K562 (cell line): ENCODE results near the gene TMEM191C. TPM values are rescaled to one million over a fixed set of nuclear protein-coding genes. Genes with fewer than 3 reads are reported as not detected.

Source experiments
- ARID4B ChIP-seq: sonication (generic); formaldehyde crosslinking; IDR thresholded peaks from 2 replicates; pipeline ENCODE4 v1.8.0; 2022; ENCODE audit warnings: mild to moderate bottlenecking, missing genetic modification reagents
- BCL6 ChIP-seq: fragments of 250-450 bp; sonication (Bioruptor Pico); IDR thresholded peaks from 2 replicates; pipeline ENCODE4 v1.4.0; 2020
- CGGBP1 ChIP-seq: fragments of 250-450 bp; sonication (Bioruptor Pico); IDR thresholded peaks from 2 replicates; pipeline ENCODE4 v1.9.0; 2021; ENCODE audit warnings: mild to moderate bottlenecking
- E2F3 ChIP-seq: fragments of 250-450 bp; sonication (Bioruptor Pico); IDR thresholded peaks from 2 replicates; pipeline ENCODE4 v1.4.0; 2020; ENCODE audit warnings: mild to moderate bottlenecking
- E2F4 ChIP-seq: sonication (generic); formaldehyde crosslinking; IDR thresholded peaks from 2 replicates; pipeline ENCODE4 v1.8.0; 2022; ENCODE audit warnings: mild to moderate bottlenecking, low read depth, missing genetic modification reagents
- GMEB1 ChIP-seq: fragments of 250-450 bp; sonication (Bioruptor Pico); IDR thresholded peaks from 2 replicates; pipeline ENCODE4 v1.4.0; 2020; ENCODE audit warnings: mild to moderate bottlenecking
- MAFG ChIP-seq: fragments of 450-650 bp; conservative IDR thresholded peaks from 2 replicates; pipeline ENCODE4 v1.6.1; 2016; ENCODE audit warnings: missing genetic modification characterization, missing compliant biosample characterization
- MYNN ChIP-seq, 2 experiments: sonication (generic); formaldehyde crosslinking in 1 of 2; IDR thresholded peaks; 2 replicates each; pipeline versions ENCODE4 v1.5.0 to v1.6.1; 2016 to 2020; ENCODE audit warnings: antibody characterized with exemption in 1 of 2, missing genetic modification reagents in 1 of 2
- NR1H2 ChIP-seq: sonication (generic); formaldehyde crosslinking; IDR thresholded peaks from 2 replicates; pipeline ENCODE4 v1.4.0; 2020; ENCODE audit warnings: mild to moderate bottlenecking, missing genetic modification reagents
- POLR2G ChIP-seq: fragments of 200-400 bp; formaldehyde crosslinking; IDR thresholded peaks from 2 replicates; pipeline ENCODE4 v1.6.1; 2017; ENCODE audit warnings: low read depth, mild to moderate bottlenecking, antibody characterized with exemption, low read length, moderate library complexity
- PRMT5 ChIP-seq: sonication (generic); formaldehyde crosslinking; IDR thresholded peaks from 2 replicates; pipeline ENCODE4 v1.5.0; 2020; ENCODE audit warnings: missing genetic modification reagents
- RB1 ChIP-seq: fragments of 450-650 bp; IDR thresholded peaks from 2 replicates; pipeline ENCODE4 v1.6.1; 2017; ENCODE audit warnings: low read depth, mild to moderate bottlenecking
- SMC3 ChIP-seq: conservative IDR thresholded peaks from 2 replicates; pipeline ENCODE4 v1.6.1; 2011; ENCODE audit warnings: low read depth, low read length, improper control_type of control experiment; ENCODE audit not compliant: insufficient read depth
- SRSF1 ChIP-seq: fragments of 200-400 bp; formaldehyde crosslinking; IDR thresholded peaks from 2 replicates; pipeline ENCODE4 v1.6.1; 2017; ENCODE audit warnings: mild to moderate bottlenecking, low read depth, low read length, moderate library complexity
- SUPT5H ChIP-seq: fragments of 450-650 bp; IDR thresholded peaks from 2 replicates; pipeline ENCODE4 v1.6.1; 2016
- U2AF2 ChIP-seq: fragments of 200-400 bp; formaldehyde crosslinking; optimal IDR thresholded peaks from 2 replicates; pipeline ENCODE3; 2017; ENCODE audit warnings: low read depth, mild to moderate bottlenecking, low read length
- VEZF1 ChIP-seq: fragments of 200-800 bp; sonication (Bioruptor generic); IDR thresholded peaks from 2 replicates; pipeline ENCODE4 v1.6.1; 2017; ENCODE audit warnings: missing genetic modification characterization, missing compliant biosample characterization
- ZNF57 ChIP-seq: fragments of 450-650 bp; formaldehyde crosslinking; IDR thresholded peaks from 2 replicates; pipeline ENCODE4 v1.4.0; 2020; ENCODE audit warnings: mild to moderate bottlenecking, moderate library complexity
- ZNF589 ChIP-seq: fragments of 200-800 bp; sonication (Bioruptor generic); IDR thresholded peaks from 2 replicates; pipeline ENCODE4 v1.6.1; 2016; ENCODE audit warnings: low read depth, missing genetic modification characterization, missing compliant biosample characterization
- polyA plus RNA-seq, 8 experiments: library from polyadenylated mRNA; depleted of rRNA in 4 of 8; stranded (reverse) in 5 of 8; unstranded in 3 of 8; fragments of >200 nt; fragmentation: Nextera tagmentation in 2 of 8; fragmentation: Illumina TruSeq in 1 of 8; extraction: Ambion mirVana in 2 of 8; extraction: Trizol in 1 of 8; gene quantifications; 2 replicates each; pipeline versions ENCODE4 v1.2.1 to v1.2.3, GENCODE V29; 2011 to 2014; ENCODE audit warnings: inconsistent platforms in 1 of 8, missing spikeins in 1 of 8
- total RNA-seq, 7 experiments: library from RNA; depleted of rRNA in 6 of 7; stranded (reverse); fragments of >200 nt in 6 of 7; fragmentation: Illumina TruSeq in 2 of 7; extraction: Trizol in 2 of 7; gene quantifications; 2 replicates each; pipeline versions ENCODE4 v1.2.1 to v1.2.3, GENCODE V29; 2011 to 2021; ENCODE audit warnings: low replicate concordance in 1 of 7

Gene TMEM191C
- total and polyA plus RNA-seq, 9 of the 15 experiments (the other 6 are each of a cell fraction or from before 2014, with no cell fraction given), result 0.15 to 7.1 (median 1.1) TPM

- 0 out of 2 replicates have a peak, but pooled peaks have one; percentile 44 for TF ChIP-seq ARID4B (CRISPR knock-in tag)
- TF ChIP-seq NR1H2 (CRISPR knock-in tag), result no peak
- TF ChIP-seq SMC3, result no peak
- TF ChIP-seq RB1, result 0 out of 2 replicates have a peak, but pooled peaks have one; percentile 3
- no peak for TF ChIP-seq SRSF1
- no peak for TF ChIP-seq ZNF589 (CRISPR knock-in tag)
- no peak for TF ChIP-seq BCL6
- 0 out of 2 replicates have a peak, but pooled peaks have one; percentile 3 for TF ChIP-seq VEZF1
- peak; percentile 45; the same call in 1 of the 2 replicates for TF ChIP-seq E2F4
- TF ChIP-seq E2F3 (CRISPR knock-in tag), result peak; percentile 65; the same call in 1 of the 2 replicates
- TF ChIP-seq CGGBP1, result 0 out of 2 replicates have a peak, but pooled peaks have one; percentile 58
- no peak for TF ChIP-seq U2AF2
- no peak for TF ChIP-seq GMEB1 (CRISPR knock-in tag)
- no peak for TF ChIP-seq MAFG
- TF ChIP-seq SUPT5H, result peak; percentile 65
- 0 out of 2 replicates have a peak, but pooled peaks have one; percentile 17 for TF ChIP-seq MYNN (IDR thresholded peaks at IDR 0.05)
- TF ChIP-seq MYNN (CRISPR knock-in tag; IDR thresholded peaks at IDR 0.05), result no peak
- TF ChIP-seq ZNF57 (CRISPR knock-in tag), result no peak
- TF ChIP-seq POLR2G, result peak; percentile 80
- no peak for TF ChIP-seq PRMT5 (CRISPR knock-in tag)
These were observed 20.9 kb upstream of the TMEM191C start (continued) for GRCh38 chr22:21446128-21446826.
